ENCODE measurements around the gene LRRC51.
"Not testable (repeated sequence)": the region's sequence is repeated elsewhere in the genome, so short reads cannot be mapped to it uniquely, and the experiment has no call there.

Gene LRRC51

DNA sequence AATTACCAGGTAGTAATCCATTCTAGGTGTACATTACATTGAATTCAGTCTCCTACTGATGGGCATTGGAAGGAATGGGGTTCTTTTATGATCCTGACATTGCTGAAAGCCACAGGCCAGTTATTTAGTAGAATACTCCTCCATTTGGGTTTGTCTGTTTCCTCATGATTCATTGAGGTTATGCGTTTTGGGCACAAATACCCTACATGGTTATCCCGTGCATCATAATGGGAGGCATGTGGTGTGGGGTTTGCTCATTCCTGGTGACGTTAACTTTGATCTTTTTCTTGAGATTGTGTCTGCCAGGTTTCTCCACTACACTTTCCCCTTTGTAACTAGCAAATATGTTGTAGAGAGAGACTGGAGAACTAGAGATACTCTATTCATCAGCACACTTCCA, 60.4 kb downstream of the LRRC51 start:
- DNase-seq: no peak

DNA sequence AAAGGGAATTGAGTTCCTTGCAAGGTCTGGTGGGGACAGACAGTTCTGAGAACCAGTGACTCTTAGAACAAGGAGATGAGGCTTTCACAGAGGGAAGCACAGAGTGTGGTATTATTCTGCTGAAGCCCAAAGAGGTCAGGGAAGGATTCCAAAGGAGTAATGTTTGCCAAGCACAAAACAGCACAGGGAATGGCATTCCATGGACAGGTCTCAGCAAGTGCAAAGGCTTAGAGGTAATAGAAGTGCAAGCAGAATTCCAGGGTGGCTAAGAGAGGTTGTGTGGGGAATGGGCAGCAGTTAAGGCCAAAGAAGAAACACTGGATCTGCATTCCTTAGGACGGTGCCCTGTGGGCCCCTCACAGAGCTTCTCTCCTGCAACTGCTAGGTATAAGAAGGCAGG, 61.4 kb downstream of the LRRC51 start:
- not testable (repeated sequence) for DNase-seq

GRCh38 chr11:72142543-72142942, 61.9 kb downstream of the LRRC51 start:
- not testable (repeated sequence) for DNase-seq

DNA sequence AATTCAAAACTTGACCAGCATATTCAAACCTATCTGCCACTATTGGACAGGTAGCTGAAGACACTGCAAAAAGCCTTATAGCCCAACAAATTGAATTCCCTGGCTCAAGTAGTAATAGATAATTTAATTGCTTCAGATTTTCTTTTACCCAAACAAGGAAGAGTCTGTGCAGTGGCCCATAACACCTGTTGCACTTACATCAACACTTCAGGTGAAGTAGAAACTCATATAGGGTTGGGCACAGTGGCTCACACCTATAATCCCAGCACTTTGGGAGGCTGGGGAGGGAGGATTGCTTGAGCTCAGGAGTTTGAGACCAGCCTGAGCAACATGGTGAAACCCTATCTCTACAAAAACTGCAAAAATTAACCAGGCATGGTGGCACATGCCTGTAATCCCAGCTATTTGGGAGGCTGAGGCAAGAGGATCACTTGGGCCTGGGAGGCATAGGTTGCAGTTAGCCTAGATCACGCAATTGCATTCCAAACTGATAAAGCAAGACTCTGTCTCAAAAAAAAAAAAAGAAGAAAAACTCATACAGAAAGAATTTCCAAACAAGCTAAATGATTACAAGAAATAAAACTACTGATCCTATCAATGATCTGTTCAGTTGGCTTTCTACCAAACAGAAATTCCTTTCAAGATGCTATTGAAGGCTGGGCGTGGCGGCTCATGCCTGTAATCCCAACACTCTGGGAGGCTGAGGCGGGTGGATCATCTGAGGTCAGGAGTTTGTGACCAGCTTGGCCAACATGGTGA, 64.3 kb downstream of the LRRC51 start:
- no peak for DNase-seq
